HL-60 (cell line): ENCODE data around the gene PTPRK.

Source experiments
- CTCF ChIP-seq: IDR thresholded peaks from one replicate; pipeline ENCODE4 v1.5.1; 2011; ENCODE audit warnings: low read length, control low read depth, inconsistent platforms; ENCODE audit not compliant: insufficient read depth
- GABPA ChIP-seq: IDR thresholded peaks from 2 replicates; pipeline ENCODE4 v1.6.1; 2012; ENCODE audit warnings: low read depth
- REST ChIP-seq: IDR thresholded peaks from 2 replicates; pipeline ENCODE4 v1.6.1; 2012; ENCODE audit warnings: low read depth; ENCODE audit not compliant: insufficient replicate concordance

GRCh38 chr6:128463942-128464341 is 56.5 kb downstream of the PTPRK start:
- TF ChIP-seq CTCF, result no peak
- no peak for TF ChIP-seq REST
- no peak for TF ChIP-seq GABPA
